ENCODE data around the gene TIMM13.
"Not testable (repeated sequence)": the region's sequence is repeated elsewhere in the genome, so short reads cannot be mapped to it uniquely, and the experiment has no call there.

The TIMM13 gene

DNA sequence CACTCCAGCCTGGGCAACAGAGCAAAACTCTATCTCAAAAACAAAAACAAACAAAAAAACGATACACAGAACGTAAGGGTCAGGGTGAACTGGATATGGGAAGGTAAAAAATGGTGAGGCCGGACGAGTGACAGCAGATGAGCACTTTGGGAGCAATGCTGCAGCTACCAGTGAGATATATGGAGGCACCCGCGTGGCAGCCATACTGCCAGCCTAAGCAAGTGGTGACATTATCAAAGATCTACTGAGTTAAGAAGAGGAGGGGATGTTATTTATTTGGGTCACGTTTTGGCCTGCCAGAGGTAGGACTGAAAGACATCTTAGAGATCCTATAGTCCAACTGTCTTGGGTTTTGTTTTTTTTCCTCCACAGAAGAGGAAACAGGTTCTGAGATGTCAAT is 14.2 kb downstream of the TIMM13 start:
- no peak for DNase-seq

GRCh38 chr19:2412449-2412848 is 14.9 kb downstream of the TIMM13 start:
- DNase-seq: no peak

DNA sequence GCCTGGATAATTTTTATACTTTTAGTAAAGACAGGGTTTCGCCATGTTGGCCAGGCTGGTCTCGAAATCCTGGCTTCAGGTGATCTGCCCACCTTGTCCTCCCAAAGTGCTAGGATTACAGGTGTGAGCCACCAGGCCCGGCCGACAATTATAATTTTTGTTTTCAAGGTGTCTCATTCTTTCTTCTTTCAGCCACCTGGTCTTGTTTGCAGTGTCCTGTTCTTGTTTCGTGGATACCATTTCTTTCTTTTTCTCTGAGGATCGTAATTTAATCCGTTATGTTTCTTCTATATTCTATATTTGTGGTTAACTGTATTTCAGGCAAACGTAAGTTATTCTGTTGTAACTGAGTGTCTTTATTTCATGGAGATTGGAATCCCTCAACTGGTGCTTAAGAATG is 15.7 kb downstream of the TIMM13 start:
- DNase-seq: no peak

GRCh38 chr19:2410023-2410422 is 17.4 kb downstream of the TIMM13 start:
- DNase-seq: no peak

DNA sequence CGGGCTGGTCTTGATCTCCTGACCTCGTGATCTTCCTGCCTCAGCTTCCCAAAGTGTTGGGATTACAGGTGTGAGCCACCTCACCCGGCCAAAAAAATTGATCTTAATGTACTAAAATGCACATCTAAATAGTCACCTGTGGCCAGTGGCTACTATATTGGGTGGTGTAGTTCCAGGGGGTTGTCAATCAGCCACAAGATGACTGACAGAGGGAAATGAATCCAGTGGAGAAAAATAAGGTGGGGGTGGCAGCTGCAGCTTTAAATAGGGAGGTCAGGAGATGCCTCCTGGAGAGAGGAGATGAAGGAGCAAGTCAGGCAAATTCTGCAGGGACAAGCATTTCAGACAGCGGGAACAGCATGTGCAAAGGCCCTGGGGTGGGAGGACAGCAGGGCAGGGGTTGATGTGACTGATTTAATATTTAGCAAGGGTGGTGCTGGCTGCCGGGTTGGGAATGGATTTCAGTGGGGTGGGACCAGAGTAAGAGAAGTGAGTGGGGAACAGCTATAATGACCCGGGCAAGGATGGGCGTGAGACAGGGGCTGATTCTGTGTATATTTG is 18.0 kb downstream of the TIMM13 start:
- DNase-seq: no peak

GRCh38 chr19:2408247-2408646 is 19.1 kb downstream of the TIMM13 start:
- no peak for DNase-seq

GRCh38 chr19:2399582-2399981 is 27.8 kb downstream of the TIMM13 start:
- DNase-seq: no peak

DNA sequence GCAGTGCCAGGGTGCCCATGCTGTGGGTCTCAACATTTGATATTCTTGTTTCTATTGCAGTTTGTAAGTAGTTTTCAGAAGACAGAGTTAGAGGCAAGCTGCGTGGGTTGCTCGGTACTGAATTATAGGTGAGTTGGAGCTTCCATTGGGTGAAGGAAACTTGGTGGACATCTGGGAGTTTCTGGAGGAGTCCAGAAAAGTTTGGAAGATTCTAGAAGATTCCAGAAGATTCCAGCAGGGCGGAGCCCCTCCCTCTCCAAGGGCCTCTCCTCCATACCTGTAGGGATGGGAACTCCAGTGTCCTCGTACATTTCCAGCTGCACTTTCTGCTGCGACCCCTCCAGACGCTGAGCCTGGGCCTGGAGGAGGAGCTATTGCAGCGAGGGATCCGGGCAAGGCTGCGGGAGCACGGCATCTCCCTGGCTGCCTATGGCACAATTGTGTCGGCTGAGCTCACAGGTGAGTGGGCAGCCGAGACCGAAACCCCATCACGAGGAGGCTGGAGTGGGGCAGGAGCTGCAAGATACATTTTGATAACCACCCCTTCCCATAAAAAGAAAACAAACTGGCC is 28.6 kb downstream of the TIMM13 start:
- DNase-seq: no peak

GRCh38 chr19:2397173-2397572 is 30.2 kb downstream of the TIMM13 start:
- DNase-seq: not testable (repeated sequence)

GRCh38 chr19:2395293-2395829 is 32.0 kb downstream of the TIMM13 start:
- not testable (repeated sequence) for DNase-seq

- no peak for DNase-seq
These were observed 32.7 kb downstream of the TIMM13 start for GRCh38 chr19:2394442-2395292.

GRCh38 chr19:2394054-2394441 is 33.3 kb downstream of the TIMM13 start:
- no peak for DNase-seq

GRCh38 chr19:2392899-2393298 is 34.5 kb downstream of the TIMM13 start:
- DNase-seq: not testable (repeated sequence)

- DNase-seq: no peak
These were observed 35.0 kb downstream of the TIMM13 start for GRCh38 chr19:2392366-2392765.

- DNase-seq: no peak
These were observed 36.2 kb downstream of the TIMM13 start for GRCh38 chr19:2391118-2391725.

DNA sequence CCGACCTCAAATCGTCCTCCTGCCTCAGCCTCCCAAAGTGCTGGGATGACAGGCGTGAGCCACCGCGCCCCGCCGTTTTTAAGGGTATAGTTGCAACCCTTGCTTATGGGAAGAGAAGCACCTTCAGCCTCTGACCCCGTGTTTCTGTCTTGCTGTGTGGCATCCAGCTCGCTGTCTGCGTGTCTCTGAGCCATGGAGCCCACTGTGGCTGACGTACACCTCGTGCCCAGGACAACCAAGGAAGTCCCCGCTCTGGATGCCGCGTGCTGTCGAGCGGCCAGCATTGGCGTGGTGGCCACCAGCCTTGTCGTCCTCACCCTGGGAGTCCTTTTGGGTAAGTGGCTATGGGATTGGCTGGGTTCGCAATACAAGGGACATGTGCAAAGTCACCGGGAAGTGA is 37.8 kb downstream of the TIMM13 start:
- DNase-seq: no peak

DNA sequence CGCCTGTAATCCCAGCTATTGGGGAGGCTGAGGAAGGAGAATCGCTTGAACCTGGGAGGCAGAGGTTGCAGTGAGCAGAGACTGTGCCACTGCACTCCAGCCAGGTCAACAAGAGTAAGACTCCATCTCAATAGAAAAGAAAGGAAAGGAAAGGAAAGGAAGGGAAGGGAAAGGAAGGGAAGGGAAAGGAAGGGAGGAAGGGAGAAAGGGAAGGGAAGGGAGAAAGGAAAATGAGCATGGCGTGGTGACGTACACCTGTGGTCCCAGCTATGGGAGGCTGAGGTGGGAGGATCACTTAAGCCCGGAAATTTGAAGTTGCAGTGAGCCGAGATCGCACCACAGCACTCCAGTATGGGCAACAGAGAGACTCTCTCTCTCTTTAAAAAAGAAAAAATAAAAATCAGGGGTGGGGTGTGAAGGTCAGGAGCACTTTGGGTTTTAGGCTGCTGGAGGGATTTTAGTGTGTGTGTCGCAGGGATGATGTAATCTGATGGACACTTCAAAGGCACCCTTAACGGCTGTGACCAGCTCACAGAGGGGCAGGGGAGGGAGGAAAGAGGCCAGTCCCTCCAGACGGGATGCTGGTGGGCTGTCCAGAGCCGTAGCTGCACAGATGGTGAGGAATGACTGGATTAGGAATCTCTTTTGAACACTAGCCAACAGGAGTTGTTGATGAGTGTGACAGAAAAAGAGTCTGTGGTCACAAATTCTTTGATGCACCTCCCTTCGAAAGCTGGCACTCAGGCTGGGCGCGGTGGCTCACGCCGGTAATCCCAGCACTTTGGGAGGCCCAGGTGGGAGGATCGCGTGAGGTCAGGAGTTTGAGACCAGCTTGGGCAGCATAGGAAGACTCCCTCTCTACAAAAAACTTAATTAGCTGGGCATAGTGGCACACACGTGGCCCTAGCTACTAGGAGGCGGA is 39.8 kb downstream of the TIMM13 start:
- no peak for DNase-seq

DNA sequence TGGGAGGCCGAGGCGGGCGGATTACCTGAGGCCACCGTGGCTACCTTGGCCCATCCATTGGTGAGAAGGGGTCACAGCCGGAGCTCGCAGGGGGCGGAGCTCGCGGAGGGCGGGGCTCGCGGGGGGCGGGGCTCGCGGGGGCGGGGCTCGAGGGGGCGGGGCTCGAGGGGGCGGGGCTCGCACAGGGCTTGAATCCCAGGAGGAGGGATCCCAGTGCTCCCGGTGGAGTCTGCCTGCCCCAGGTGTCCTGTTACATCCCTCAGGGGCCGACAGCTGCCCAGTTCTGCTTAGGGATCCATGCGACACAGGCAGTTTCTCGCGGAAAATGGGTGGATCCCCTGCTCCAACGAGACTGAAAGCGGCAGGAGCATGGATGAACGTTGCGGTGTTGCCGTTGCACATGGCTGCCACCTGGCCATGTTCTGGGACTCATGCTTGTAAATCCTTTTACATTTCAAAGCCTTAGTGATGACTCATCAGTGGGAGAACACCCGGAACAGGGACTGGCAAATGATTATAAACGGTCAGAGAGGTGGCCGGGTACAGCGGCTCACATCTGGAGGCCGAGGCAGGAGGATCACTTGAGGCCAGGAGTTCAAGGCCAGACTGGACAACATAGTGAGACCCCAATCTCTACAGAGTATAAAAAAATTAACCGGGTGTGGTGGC is 42.2 kb downstream of the TIMM13 start:
- DNase-seq: no peak

- DNase-seq: no peak
These were observed 44.7 kb downstream of the TIMM13 start for GRCh38 chr19:2382530-2383222.

GRCh38 chr19:2381148-2381820 is 46.1 kb downstream of the TIMM13 start:
- DNase-seq: no peak

DNA sequence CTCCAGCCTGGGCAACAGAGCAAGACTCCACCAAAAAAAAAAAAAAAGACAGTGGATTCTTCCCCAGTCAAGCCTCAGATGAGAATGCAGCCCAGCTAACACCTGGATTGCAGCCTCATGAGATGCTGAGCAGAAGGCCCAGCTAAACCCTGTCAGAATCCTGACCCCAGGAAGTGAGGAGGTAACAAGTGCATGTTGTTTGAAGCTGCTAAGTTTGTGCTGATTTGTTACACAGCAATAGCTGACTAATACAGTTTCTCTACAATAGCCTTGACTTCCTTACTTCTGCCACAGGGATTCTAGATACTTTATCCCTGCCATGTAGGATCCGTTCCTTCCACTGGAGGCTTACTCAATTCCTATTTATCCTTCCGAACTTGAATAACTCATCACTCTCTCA is 46.8 kb downstream of the TIMM13 start:
- DNase-seq: no peak

All from NCI-H510A (cell line).